Esophagus muscularis mucosa (tissue), 4 donors: Measurements from ENCODE around the gene ATP1B2. TPM values are rescaled to one million over a fixed set of nuclear protein-coding genes. Genes with fewer than 3 reads are reported as not detected.

Experiments
- DNase-seq: peaks from one replicate; pipeline ENCODE4 v3.0.0-alpha.2; 2017; ENCODE audit errors: extremely low spot score
- H3K27ac ChIP-seq, 4 donors: fragments of 200-600 bp; sonication (generic); replicated peaks in 1 of 4; 1 replicate in 3 of 4; 2 replicates in 1 of 4; pipeline ENCODE4 v1.5.1; 2016 to 2019; ENCODE audit warnings: mild to moderate bottlenecking in 1 of 4
- H3K27me3 ChIP-seq, 4 donors: fragments of 200-600 bp; sonication (generic); one replicate each; pipeline versions ENCODE4 v1.5.1 to v1.6.0; 2016 to 2019
- H3K36me3 ChIP-seq, 4 donors: fragments of 200-600 bp; sonication (generic); one replicate each; pipeline ENCODE4 v1.5.1; 2016 to 2019
- H3K4me1 ChIP-seq, 4 donors: fragments of 200-600 bp; sonication (generic); one replicate each; pipeline ENCODE4 v1.5.1; 2016 to 2019
- H3K4me3 ChIP-seq, 4 donors: fragments of 200-600 bp; sonication (generic); 1 replicate in 2 of 4; 2 replicates in 2 of 4; pipeline ENCODE4 v1.5.1; 2016 to 2019; ENCODE audit warnings: mild to moderate bottlenecking in 4 of 4, moderate library complexity in 1 of 4
- H3K9me3 ChIP-seq, 4 donors: fragments of 200-600 bp; sonication (generic); 1 replicate in 3 of 4; 2 replicates in 1 of 4; pipeline ENCODE4 v1.5.1; 2016 to 2019
- CTCF ChIP-seq, 3 experiments: fragments of 200-600 bp in 2 of 3; fragments of 450-650 bp in 1 of 3; sonication (generic) in 2 of 3; IDR thresholded peaks; one replicate each; pipeline ENCODE4 v1.5.1; 2017 to 2019; ENCODE audit warnings: antibody characterized with exemption in 3 of 3, mild to moderate bottlenecking in 2 of 3, moderate library complexity in 1 of 3
- EP300 ChIP-seq: sonication (generic); formaldehyde crosslinking; IDR thresholded peaks from one replicate; pipeline ENCODE4 v1.6.1; 2017; ENCODE audit warnings: antibody characterized with exemption
- POLR2A ChIP-seq: fragments of 450-650 bp; IDR thresholded peaks from one replicate; pipeline ENCODE4 v1.6.1; 2017; ENCODE audit warnings: antibody characterized with exemption, moderate library complexity, mild to moderate bottlenecking, low read depth
- POLR2AphosphoS5 ChIP-seq, 2 donors: sonication (generic); formaldehyde crosslinking; IDR thresholded peaks; one replicate each; pipeline ENCODE4 v1.6.1; 2017; ENCODE audit warnings: antibody characterized with exemption in 2 of 2
- WGBS: methylation state at CpG from one replicate; pipeline ENCODE4 v1.1.5; 2018; 5-methylcytosine and 5-hydroxymethylcytosine counted together
- intact Hi-C: fragments of 100-400 bp; cut with DNase I; formaldehyde crosslinking; loops from one replicate; pipeline ENCODE4 v1.15.1; 2023
- total RNA-seq, 4 donors: library from RNA; depleted of rRNA; stranded (reverse); fragments of >200 nt; gene quantifications; one replicate each; pipeline versions ENCODE4 v1.1.0 to v1.2.1, GENCODE V29; 2016

The ATP1B2 gene
- total RNA-seq, 4 donors from 2014 or later: 1.6 to 2.9 (median 2.2) TPM

GRCh38 chr17:7677388-7678067 is 26.8 kb downstream of the ATP1B2 start:
- no peak overlapping the region for H3K4me3 ChIP-seq
- peaks cover 0 to 7% (median 3%) of the 10 kb centered on the region in 4 donors for H3K9me3 ChIP-seq
- intact Hi-C loops: no loop called here
- no peaks in the 10 kb centered on the region for H3K27me3 ChIP-seq
- 81% methylated on average over 10 of the region's 10 CpGs for WGBS
- no peak for TF ChIP-seq POLR2AphosphoS5 (IDR thresholded peaks at IDR 0.05)
- no peak for TF ChIP-seq POLR2A
- no peak for TF ChIP-seq EP300
- no peak for TF ChIP-seq CTCF (IDR thresholded peaks at IDR 0.05)
- no peak overlapping the region for H3K27ac ChIP-seq
- peaks cover 34 to 40% (median 38%) of the 10 kb centered on the region in 4 donors for H3K36me3 ChIP-seq
- no peak for DNase-seq
- H3K4me1 ChIP-seq: no peaks in the 10 kb centered on the region

- H3K9me3 ChIP-seq: no peaks in the 10 kb centered on the region
- TF ChIP-seq EP300 (no peak), CTCF (IDR thresholded peaks at IDR 0.05) (no peak), POLR2AphosphoS5 (IDR thresholded peaks at IDR 0.05) (no peak), POLR2A (no peak)
- no peak for DNase-seq
- H3K4me3 ChIP-seq: peak overlapping the region; percentile 68 to 87 (median 81)
- intact Hi-C loops: no loop called here
- peaks cover 22 to 40% (median 37%) of the 10 kb centered on the region in 4 donors for H3K4me1 ChIP-seq
- H3K27me3 ChIP-seq: no peaks in the 10 kb centered on the region
- no peaks in the 10 kb centered on the region for H3K36me3 ChIP-seq
- WGBS: 66% methylated on average over 15 of the region's 15 CpGs
- peak overlapping the region; percentile 90 to 96 (median 92) for H3K27ac ChIP-seq
Observed at GRCh38 chr17:7684851-7685532, 34.3 kb downstream of the ATP1B2 start.

GRCh38 chr17:7685533-7686221 is 35.0 kb downstream of the ATP1B2 start:
- intact Hi-C loops: loop anchor here (2.0 kb wide), 1 partner anchor 53 kb away; no protein-coding TSS in a partner anchor
- H3K4me3 ChIP-seq: peak overlapping the region; percentile 68 to 87 (median 81)
- peak overlapping the region; percentile 90 to 96 (median 92) for H3K27ac ChIP-seq
- no peak for TF ChIP-seq POLR2A
- TF ChIP-seq CTCF (IDR thresholded peaks at IDR 0.05): no peak
- peak; percentile 87 to 92 for TF ChIP-seq POLR2AphosphoS5 (IDR thresholded peaks at IDR 0.05)
- TF ChIP-seq EP300: peak; percentile 8
- H3K9me3 ChIP-seq: no peaks in the 10 kb centered on the region
- 4% methylated on average over 42 of the region's 44 CpGs for WGBS
- peaks cover 0 to 6% (median 0%) of the 10 kb centered on the region in 4 donors for H3K36me3 ChIP-seq
- H3K27me3 ChIP-seq: no peaks in the 10 kb centered on the region
- peak; percentile 97 for DNase-seq
- peaks cover 22 to 40% (median 37%) of the 10 kb centered on the region in 4 donors for H3K4me1 ChIP-seq

GRCh38 chr17:7686222-7687071 is 35.7 kb downstream of the ATP1B2 start:
- Histone ChIP-seq H3K4me1 (peaks cover 22 to 40% (median 37%) of the 10 kb centered on the region in 4 donors), H3K4me3 (peak overlapping the region; percentile 68 to 87 (median 81)), H3K27ac (peak overlapping the region; percentile 90 to 96 (median 92)), H3K27me3 (no peaks in the 10 kb centered on the region), H3K36me3 (peaks cover 0 to 10% (median 3%) of the 10 kb centered on the region in 4 donors), H3K9me3 (no peaks in the 10 kb centered on the region)
- peak; percentile 87 to 96 for TF ChIP-seq POLR2AphosphoS5 (IDR thresholded peaks at IDR 0.05)
- TF ChIP-seq POLR2A: peak; percentile 85
- TF ChIP-seq EP300: no peak
- TF ChIP-seq CTCF (IDR thresholded peaks at IDR 0.05): no peak
- intact Hi-C loops: loop anchor here (2.0 kb wide), 1 partner anchor 54 kb away; no protein-coding TSS in a partner anchor
- under 1% methylated on average over 29 of the region's 30 CpGs for WGBS
- peak; percentile 95 for DNase-seq
